Activated effector memory CD4-positive, alpha-beta T cell treated with Interleukin-2 at 50 U/mL for 16 hours (primary cell): ENCODE results near the gene FSIP1.

Experiments
- DNase-seq: peaks from one replicate; pipeline ENCODE4 v3.0.0-alpha.2; 2020

FSIP1 gene

GRCh38 chr15:39792025-39792843 is 9.6 kb upstream of the FSIP1 start:
- DNase-seq: no peak

- no peak for DNase-seq
Observed at GRCh38 chr15:39789736-39790135, 7.1 kb upstream of the FSIP1 start.

- DNase-seq: no peak
Observed at GRCh38 chr15:39788800-39789565, 6.3 kb upstream of the FSIP1 start.

- DNase-seq: no peak
Observed at GRCh38 chr15:39788108-39788507, 5.5 kb upstream of the FSIP1 start.

GRCh38 chr15:39787479-39787878 is 4.8 kb upstream of the FSIP1 start:
- no peak for DNase-seq

- DNase-seq: no peak
Observed at GRCh38 chr15:39786447-39787056, 3.9 kb upstream of the FSIP1 start.

GRCh38 chr15:39785841-39786240 is 3.2 kb upstream of the FSIP1 start:
- no peak for DNase-seq

GRCh38 chr15:39785139-39785538 is 2.5 kb upstream of the FSIP1 start:
- no peak for DNase-seq

GRCh38 chr15:39784638-39785037 is 2.0 kb upstream of the FSIP1 start:
- no peak for DNase-seq

GRCh38 chr15:39784125-39784524 is 1.5 kb upstream of the FSIP1 start:
- no peak for DNase-seq

GRCh38 chr15:39783244-39783820 is 691 bp upstream of the FSIP1 start:
- no peak for DNase-seq

GRCh38 chr15:39781967-39782302 is 706 bp downstream of the FSIP1 start:
- no peak for DNase-seq

GRCh38 chr15:39781147-39781966 is 1.3 kb downstream of the FSIP1 start:
- DNase-seq: no peak

- no peak for DNase-seq
Observed at GRCh38 chr15:39778021-39778420, 4.6 kb downstream of the FSIP1 start.

- DNase-seq: no peak
Observed at GRCh38 chr15:39777496-39777895, 5.1 kb downstream of the FSIP1 start.

- DNase-seq: no peak
Observed at GRCh38 chr15:39776068-39776467, 6.6 kb downstream of the FSIP1 start.

- DNase-seq: peak; percentile 47
Observed at GRCh38 chr15:39774688-39775267, 7.9 kb downstream of the FSIP1 start.

- DNase-seq: no peak
Observed at GRCh38 chr15:39770748-39771689, 11.6 kb downstream of the FSIP1 start.

GRCh38 chr15:39767921-39768320 is 14.7 kb downstream of the FSIP1 start:
- DNase-seq: no peak

GRCh38 chr15:39761006-39761405 is 21.6 kb downstream of the FSIP1 start:
- DNase-seq: no peak
